Measurements from ENCODE around the gene AQR. TPM values are rescaled to one million over a fixed set of nuclear protein-coding genes. Genes with fewer than 3 reads are reported as not detected.

AQR gene
- total RNA-seq, 1 donor from 2014 or later, result 19.8 TPM

GRCh38 chr15:34892963-34893591, 76.5 kb downstream of the AQR start:
- H3K36me3 ChIP-seq (ENCODE audit: control insufficient read depth in 3 of 3, insufficient read depth in 3 of 3, low read length in 3 of 3), result peaks cover 12 to 45% (median 34%) of the 10 kb centered on the region in 3 donors
- no peak overlapping the region for H3K4me3 ChIP-seq (ENCODE audit: low read length in 3 of 3)
- no peak overlapping the region for H3K27ac ChIP-seq (ENCODE audit: low read depth, low read length)
- H3K9ac ChIP-seq (ENCODE audit: low read depth in 1 of 3, low read length in 3 of 3), result no peak overlapping the region
- H3K9me3 ChIP-seq (ENCODE audit: control insufficient read depth in 3 of 3, low read length in 3 of 3), result peaks cover 0 to 4% (median 0%) of the 10 kb centered on the region in 3 donors
- H3K27me3 ChIP-seq (ENCODE audit: control insufficient read depth in 3 of 3, insufficient read depth in 3 of 3, low read length in 3 of 3), result no peaks in the 10 kb centered on the region
- H3K4me1 ChIP-seq (ENCODE audit: control insufficient read depth in 3 of 3, insufficient read depth in 3 of 3, low read length in 3 of 3), result no peaks in the 10 kb centered on the region

GRCh38 chr15:34890424-34890823, 79.1 kb downstream of the AQR start:
- Histone ChIP-seq H3K9ac (ENCODE audit: low read depth in 1 of 3, low read length in 3 of 3) (no peak overlapping the region), H3K27me3 (ENCODE audit: control insufficient read depth in 3 of 3, insufficient read depth in 3 of 3, low read length in 3 of 3) (no peaks in the 10 kb centered on the region), H3K9me3 (ENCODE audit: control insufficient read depth in 3 of 3, low read length in 3 of 3) (peaks cover 0 to 4% (median 0%) of the 10 kb centered on the region in 3 donors), H3K36me3 (ENCODE audit: control insufficient read depth in 3 of 3, insufficient read depth in 3 of 3, low read length in 3 of 3) (peaks cover 12 to 31% (median 26%) of the 10 kb centered on the region in 3 donors), H3K4me1 (ENCODE audit: control insufficient read depth in 3 of 3, insufficient read depth in 3 of 3, low read length in 3 of 3) (no peaks in the 10 kb centered on the region), H3K27ac (ENCODE audit: low read depth, low read length) (no peak overlapping the region), H3K4me3 (ENCODE audit: low read length in 3 of 3) (no peak overlapping the region)

GRCh38 chr15:34889476-34889875, 80.1 kb downstream of the AQR start:
- peaks cover 0 to 4% (median 0%) of the 10 kb centered on the region in 3 donors for H3K9me3 ChIP-seq (ENCODE audit: control insufficient read depth in 3 of 3, low read length in 3 of 3)

GRCh38 chr15:34886134-34886533, 83.4 kb downstream of the AQR start:
- Histone ChIP-seq H3K27me3 (ENCODE audit: control insufficient read depth in 3 of 3, insufficient read depth in 3 of 3, low read length in 3 of 3) (no peaks in the 10 kb centered on the region), H3K9me3 (ENCODE audit: control insufficient read depth in 3 of 3, low read length in 3 of 3) (no peaks in the 10 kb centered on the region), H3K4me3 (ENCODE audit: low read length in 3 of 3) (no peak overlapping the region), H3K36me3 (ENCODE audit: control insufficient read depth in 3 of 3, insufficient read depth in 3 of 3, low read length in 3 of 3) (peaks cover 2 to 21% (median 14%) of the 10 kb centered on the region in 3 donors), H3K4me1 (ENCODE audit: control insufficient read depth in 3 of 3, insufficient read depth in 3 of 3, low read length in 3 of 3) (no peaks in the 10 kb centered on the region), H3K9ac (ENCODE audit: low read depth in 1 of 3, low read length in 3 of 3) (no peak overlapping the region), H3K27ac (ENCODE audit: low read depth, low read length) (no peak overlapping the region)

More at GRCh38 chr15:34889476-34889875, 80.1 kb downstream of the AQR start:
- Histone ChIP-seq H3K4me1 (ENCODE audit: control insufficient read depth in 3 of 3, insufficient read depth in 3 of 3, low read length in 3 of 3) (no peaks in the 10 kb centered on the region), H3K36me3 (ENCODE audit: control insufficient read depth in 3 of 3, insufficient read depth in 3 of 3, low read length in 3 of 3) (peaks cover 12 to 32% (median 26%) of the 10 kb centered on the region in 3 donors), H3K9ac (ENCODE audit: low read depth in 1 of 3, low read length in 3 of 3) (no peak overlapping the region), H3K27ac (ENCODE audit: low read depth, low read length) (no peak overlapping the region), H3K27me3 (ENCODE audit: control insufficient read depth in 3 of 3, insufficient read depth in 3 of 3, low read length in 3 of 3) (no peaks in the 10 kb centered on the region), H3K4me3 (ENCODE audit: low read length in 3 of 3) (no peak overlapping the region)

GRCh38 chr15:34883633-34884032, 85.9 kb downstream of the AQR start:
- Histone ChIP-seq H3K27me3 (ENCODE audit: control insufficient read depth in 3 of 3, insufficient read depth in 3 of 3, low read length in 3 of 3) (no peaks in the 10 kb centered on the region), H3K9me3 (ENCODE audit: control insufficient read depth in 3 of 3, low read length in 3 of 3) (no peaks in the 10 kb centered on the region), H3K9ac (ENCODE audit: low read depth in 1 of 3, low read length in 3 of 3) (no peak overlapping the region), H3K27ac (ENCODE audit: low read depth, low read length) (no peak overlapping the region), H3K36me3 (ENCODE audit: control insufficient read depth in 3 of 3, insufficient read depth in 3 of 3, low read length in 3 of 3) (peaks cover 2 to 27% (median 12%) of the 10 kb centered on the region in 3 donors), H3K4me1 (ENCODE audit: control insufficient read depth in 3 of 3, insufficient read depth in 3 of 3, low read length in 3 of 3) (no peaks in the 10 kb centered on the region), H3K4me3 (ENCODE audit: low read length in 3 of 3) (no peak overlapping the region)

- Histone ChIP-seq H3K36me3 (ENCODE audit: control insufficient read depth in 3 of 3, insufficient read depth in 3 of 3, low read length in 3 of 3) (peaks cover 2 to 23% (median 12%) of the 10 kb centered on the region in 3 donors), H3K27ac (ENCODE audit: low read depth, low read length) (no peak overlapping the region), H3K9me3 (ENCODE audit: control insufficient read depth in 3 of 3, low read length in 3 of 3) (no peaks in the 10 kb centered on the region)
Observed at GRCh38 chr15:34883042-34883441, 86.5 kb downstream of the AQR start.

GRCh38 chr15:34879107-34879506, 90.4 kb downstream of the AQR start:
- H3K9ac ChIP-seq (ENCODE audit: low read depth in 1 of 3, low read length in 3 of 3), result no peak overlapping the region
- H3K27ac ChIP-seq (ENCODE audit: low read depth, low read length), result no peak overlapping the region
- H3K9me3 ChIP-seq (ENCODE audit: control insufficient read depth in 3 of 3, low read length in 3 of 3), result no peaks in the 10 kb centered on the region
- no peaks in the 10 kb centered on the region for H3K27me3 ChIP-seq (ENCODE audit: control insufficient read depth in 3 of 3, insufficient read depth in 3 of 3, low read length in 3 of 3)
- H3K4me3 ChIP-seq (ENCODE audit: low read length in 3 of 3), result no peak overlapping the region
- no peaks in the 10 kb centered on the region for H3K4me1 ChIP-seq (ENCODE audit: control insufficient read depth in 3 of 3, insufficient read depth in 3 of 3, low read length in 3 of 3)
- H3K36me3 ChIP-seq (ENCODE audit: control insufficient read depth in 3 of 3, insufficient read depth in 3 of 3, low read length in 3 of 3), result peaks cover 4 to 26% (median 17%) of the 10 kb centered on the region in 3 donors

More at GRCh38 chr15:34883042-34883441, 86.5 kb downstream of the AQR start:
- Histone ChIP-seq H3K9ac (ENCODE audit: low read depth in 1 of 3, low read length in 3 of 3) (no peak overlapping the region), H3K4me1 (ENCODE audit: control insufficient read depth in 3 of 3, insufficient read depth in 3 of 3, low read length in 3 of 3) (no peaks in the 10 kb centered on the region), H3K4me3 (ENCODE audit: low read length in 3 of 3) (no peak overlapping the region), H3K27me3 (ENCODE audit: control insufficient read depth in 3 of 3, insufficient read depth in 3 of 3, low read length in 3 of 3) (no peaks in the 10 kb centered on the region)

GRCh38 chr15:34876640-34877039, 92.9 kb downstream of the AQR start:
- no peak overlapping the region for H3K27ac ChIP-seq (ENCODE audit: low read depth, low read length)
- no peak overlapping the region for H3K9ac ChIP-seq (ENCODE audit: low read depth in 1 of 3, low read length in 3 of 3)
- H3K9me3 ChIP-seq (ENCODE audit: control insufficient read depth in 3 of 3, low read length in 3 of 3), result no peaks in the 10 kb centered on the region
- no peak overlapping the region for H3K4me3 ChIP-seq (ENCODE audit: low read length in 3 of 3)
- H3K36me3 ChIP-seq (ENCODE audit: control insufficient read depth in 3 of 3, insufficient read depth in 3 of 3, low read length in 3 of 3), result peaks cover 10 to 24% (median 16%) of the 10 kb centered on the region in 3 donors
- no peaks in the 10 kb centered on the region for H3K27me3 ChIP-seq (ENCODE audit: control insufficient read depth in 3 of 3, insufficient read depth in 3 of 3, low read length in 3 of 3)
- H3K4me1 ChIP-seq (ENCODE audit: control insufficient read depth in 3 of 3, insufficient read depth in 3 of 3, low read length in 3 of 3), result no peaks in the 10 kb centered on the region

GRCh38 chr15:34869110-34869509, 100.4 kb downstream of the AQR start:
- Histone ChIP-seq H3K4me3 (ENCODE audit: low read length in 3 of 3) (no peak overlapping the region), H3K9me3 (ENCODE audit: control insufficient read depth in 3 of 3, low read length in 3 of 3) (no peaks in the 10 kb centered on the region), H3K36me3 (ENCODE audit: control insufficient read depth in 3 of 3, insufficient read depth in 3 of 3, low read length in 3 of 3) (peaks cover 11 to 20% (median 12%) of the 10 kb centered on the region in 3 donors), H3K27me3 (ENCODE audit: control insufficient read depth in 3 of 3, insufficient read depth in 3 of 3, low read length in 3 of 3) (no peaks in the 10 kb centered on the region), H3K9ac (ENCODE audit: low read depth in 1 of 3, low read length in 3 of 3) (no peak overlapping the region), H3K4me1 (ENCODE audit: control insufficient read depth in 3 of 3, insufficient read depth in 3 of 3, low read length in 3 of 3) (no peaks in the 10 kb centered on the region), H3K27ac (ENCODE audit: low read depth, low read length) (no peak overlapping the region)

- Histone ChIP-seq H3K36me3 (ENCODE audit: control insufficient read depth in 3 of 3, insufficient read depth in 3 of 3, low read length in 3 of 3) (peaks cover 10 to 31% (median 21%) of the 10 kb centered on the region in 3 donors), H3K9me3 (ENCODE audit: control insufficient read depth in 3 of 3, low read length in 3 of 3) (no peaks in the 10 kb centered on the region), H3K27me3 (ENCODE audit: control insufficient read depth in 3 of 3, insufficient read depth in 3 of 3, low read length in 3 of 3) (no peaks in the 10 kb centered on the region), H3K4me1 (ENCODE audit: control insufficient read depth in 3 of 3, insufficient read depth in 3 of 3, low read length in 3 of 3) (no peaks in the 10 kb centered on the region), H3K9ac (ENCODE audit: low read depth in 1 of 3, low read length in 3 of 3) (no peak overlapping the region), H3K4me3 (ENCODE audit: low read length in 3 of 3) (no peak overlapping the region), H3K27ac (ENCODE audit: low read depth, low read length) (no peak overlapping the region)
Observed at GRCh38 chr15:34865531-34865930, 104.0 kb downstream of the AQR start.

Measured in skeletal muscle tissue (tissue), 4 donors.